ENCODE measurements around the gene EFCAB8.

Gene EFCAB8

GRCh38 chr20:32829311-32830005, 29.3 kb upstream of the EFCAB8 start:
- Histone ChIP-seq H3K27ac (ENCODE audit: low read depth, low read length) (no peak overlapping the region), H3K9me3 (ENCODE audit: control insufficient read depth, insufficient read depth, low read depth, low read length) (no peaks in the 10 kb centered on the region), H3K36me3 (ENCODE audit: control insufficient read depth, insufficient read depth, low read length) (peaks cover 60% of the 10 kb centered on the region), H3K9ac (ENCODE audit: low read length) (no peak overlapping the region), H3K27me3 (ENCODE audit: control insufficient read depth, insufficient read depth, low read length) (no peaks in the 10 kb centered on the region), H3K4me1 (ENCODE audit: control insufficient read depth, insufficient read depth, low read length) (no peaks in the 10 kb centered on the region), H3K4me3 (ENCODE audit: low read depth, low read length) (no peak overlapping the region)

DNA sequence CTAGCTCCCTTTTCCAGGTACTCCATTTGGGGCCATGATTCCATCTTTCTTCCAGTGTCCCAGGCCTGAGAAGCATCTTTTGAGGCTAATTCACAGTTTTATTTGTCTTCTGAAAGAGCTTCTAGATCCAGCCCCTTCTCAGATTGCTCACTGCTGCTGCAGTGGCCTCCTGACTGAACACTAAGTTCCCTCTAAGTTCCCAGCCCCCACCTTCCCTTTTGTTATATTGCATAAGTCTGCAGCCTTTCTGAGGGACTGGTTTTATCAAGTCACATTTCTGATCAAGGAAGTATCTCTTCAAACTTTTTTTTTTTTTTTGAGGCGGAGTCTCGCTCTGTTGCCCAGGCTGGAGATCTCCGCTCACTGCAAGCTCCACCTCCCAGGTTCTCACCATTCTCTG, 28.3 kb upstream of the EFCAB8 start:
- no peaks in the 10 kb centered on the region for H3K4me1 ChIP-seq (ENCODE audit: control insufficient read depth, insufficient read depth, low read length)
- no peak overlapping the region for H3K9ac ChIP-seq (ENCODE audit: low read length)
- H3K27ac ChIP-seq (ENCODE audit: low read depth, low read length) = no peak overlapping the region
- H3K27me3 ChIP-seq (ENCODE audit: control insufficient read depth, insufficient read depth, low read length) = no peaks in the 10 kb centered on the region
- peaks cover 68% of the 10 kb centered on the region for H3K36me3 ChIP-seq (ENCODE audit: control insufficient read depth, insufficient read depth, low read length)
- no peak overlapping the region for H3K4me3 ChIP-seq (ENCODE audit: low read depth, low read length)
- no peaks in the 10 kb centered on the region for H3K9me3 ChIP-seq (ENCODE audit: control insufficient read depth, insufficient read depth, low read depth, low read length)

DNA sequence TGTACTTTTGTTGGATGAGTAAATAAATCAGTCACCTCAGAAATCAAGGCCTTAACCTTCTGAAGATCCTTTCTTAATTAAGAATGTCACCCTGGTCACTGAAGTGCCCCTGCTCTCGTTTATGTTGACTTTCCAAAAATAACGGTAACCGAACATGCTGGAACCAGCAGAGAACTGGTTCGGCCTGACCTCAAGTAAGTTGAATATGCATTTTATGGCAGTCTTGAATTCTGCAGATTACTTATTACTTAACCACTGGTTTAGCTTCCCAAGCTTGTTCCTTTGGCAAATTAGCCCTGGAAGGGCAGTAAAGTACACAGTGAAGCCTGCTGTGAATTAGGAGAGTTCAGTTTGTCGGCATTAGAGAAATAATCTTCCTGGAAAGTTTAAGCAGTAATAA, 26.7 kb upstream of the EFCAB8 start:
- peaks cover 72% of the 10 kb centered on the region for H3K36me3 ChIP-seq (ENCODE audit: control insufficient read depth, insufficient read depth, low read length)
- no peaks in the 10 kb centered on the region for H3K4me1 ChIP-seq (ENCODE audit: control insufficient read depth, insufficient read depth, low read length)
- no peaks in the 10 kb centered on the region for H3K27me3 ChIP-seq (ENCODE audit: control insufficient read depth, insufficient read depth, low read length)
- no peaks in the 10 kb centered on the region for H3K9me3 ChIP-seq (ENCODE audit: control insufficient read depth, insufficient read depth, low read depth, low read length)
- H3K4me3 ChIP-seq (ENCODE audit: low read depth, low read length) = no peak overlapping the region
- H3K9ac ChIP-seq (ENCODE audit: low read length) = no peak overlapping the region
- no peak overlapping the region for H3K27ac ChIP-seq (ENCODE audit: low read depth, low read length)

DNA sequence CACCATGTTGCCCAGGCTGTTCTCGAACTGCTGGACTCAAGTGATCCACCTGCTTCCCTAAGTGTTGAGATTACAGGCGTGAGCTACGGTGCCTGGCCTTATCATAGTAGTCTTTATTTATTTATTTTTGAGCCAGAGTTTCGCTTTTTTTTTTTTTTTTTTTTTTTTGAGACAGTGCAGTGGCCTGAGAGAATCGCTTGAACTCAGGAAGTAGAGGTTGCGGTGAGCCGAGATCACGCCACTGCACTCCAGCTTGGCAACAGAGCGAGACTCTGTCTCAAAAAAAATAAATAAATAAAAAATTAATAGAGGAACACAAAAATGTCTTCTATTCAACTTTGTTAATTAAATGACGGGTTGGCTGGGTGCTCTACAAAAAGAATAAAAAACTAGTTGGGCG, 26.1 kb upstream of the EFCAB8 start:
- no peak overlapping the region for H3K4me3 ChIP-seq (ENCODE audit: low read depth, low read length)
- no peaks in the 10 kb centered on the region for H3K9me3 ChIP-seq (ENCODE audit: control insufficient read depth, insufficient read depth, low read depth, low read length)
- no peaks in the 10 kb centered on the region for H3K27me3 ChIP-seq (ENCODE audit: control insufficient read depth, insufficient read depth, low read length)
- no peak overlapping the region for H3K9ac ChIP-seq (ENCODE audit: low read length)
- H3K4me1 ChIP-seq (ENCODE audit: control insufficient read depth, insufficient read depth, low read length) = no peaks in the 10 kb centered on the region
- no peak overlapping the region for H3K27ac ChIP-seq (ENCODE audit: low read depth, low read length)
- peaks cover 73% of the 10 kb centered on the region for H3K36me3 ChIP-seq (ENCODE audit: control insufficient read depth, insufficient read depth, low read length)

DNA sequence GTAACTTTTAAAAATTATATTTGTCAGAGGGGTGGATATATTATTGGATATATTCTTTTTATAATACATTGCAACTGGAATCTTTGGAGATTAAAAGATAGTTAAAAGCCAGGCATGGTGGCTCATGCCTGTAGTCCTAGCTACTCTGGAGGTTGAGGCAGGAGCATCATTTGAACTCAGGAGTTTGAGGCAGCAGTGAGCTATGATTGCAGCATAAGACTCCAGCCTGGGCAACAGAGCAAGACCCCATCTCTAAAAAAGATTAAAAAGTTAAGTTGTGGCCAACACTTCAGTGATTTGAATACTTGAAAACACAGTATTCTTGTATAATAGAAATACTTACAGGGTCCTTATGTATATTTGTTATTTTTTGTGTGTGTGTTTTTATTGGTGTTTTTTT, 23.8 kb upstream of the EFCAB8 start:
- Histone ChIP-seq H3K36me3 (ENCODE audit: control insufficient read depth, insufficient read depth, low read length) (peaks cover 73% of the 10 kb centered on the region), H3K9ac (ENCODE audit: low read length) (no peak overlapping the region), H3K27ac (ENCODE audit: low read depth, low read length) (no peak overlapping the region), H3K4me1 (ENCODE audit: control insufficient read depth, insufficient read depth, low read length) (no peaks in the 10 kb centered on the region), H3K27me3 (ENCODE audit: control insufficient read depth, insufficient read depth, low read length) (no peaks in the 10 kb centered on the region), H3K9me3 (ENCODE audit: control insufficient read depth, insufficient read depth, low read depth, low read length) (no peaks in the 10 kb centered on the region), H3K4me3 (ENCODE audit: low read depth, low read length) (no peak overlapping the region)

GRCh38 chr20:32837157-32837556, 21.6 kb upstream of the EFCAB8 start:
- Histone ChIP-seq H3K9me3 (ENCODE audit: control insufficient read depth, insufficient read depth, low read depth, low read length) (no peaks in the 10 kb centered on the region), H3K27me3 (ENCODE audit: control insufficient read depth, insufficient read depth, low read length) (no peaks in the 10 kb centered on the region)

GRCh38 chr20:32839227-32839981, 19.3 kb upstream of the EFCAB8 start:
- peaks cover 84% of the 10 kb centered on the region for H3K36me3 ChIP-seq (ENCODE audit: control insufficient read depth, insufficient read depth, low read length)
- H3K27ac ChIP-seq (ENCODE audit: low read depth, low read length) = no peak overlapping the region
- H3K9ac ChIP-seq (ENCODE audit: low read length) = no peak overlapping the region
- no peaks in the 10 kb centered on the region for H3K27me3 ChIP-seq (ENCODE audit: control insufficient read depth, insufficient read depth, low read length)
- no peaks in the 10 kb centered on the region for H3K9me3 ChIP-seq (ENCODE audit: control insufficient read depth, insufficient read depth, low read depth, low read length)
- no peaks in the 10 kb centered on the region for H3K4me1 ChIP-seq (ENCODE audit: control insufficient read depth, insufficient read depth, low read length)
- no peak overlapping the region for H3K4me3 ChIP-seq (ENCODE audit: low read depth, low read length)

More at GRCh38 chr20:32837157-32837556, 21.6 kb upstream of the EFCAB8 start:
- no peak overlapping the region for H3K9ac ChIP-seq (ENCODE audit: low read length)
- no peak overlapping the region for H3K27ac ChIP-seq (ENCODE audit: low read depth, low read length)
- H3K36me3 ChIP-seq (ENCODE audit: control insufficient read depth, insufficient read depth, low read length) = peaks cover 80% of the 10 kb centered on the region
- no peak overlapping the region for H3K4me3 ChIP-seq (ENCODE audit: low read depth, low read length)
- no peaks in the 10 kb centered on the region for H3K4me1 ChIP-seq (ENCODE audit: control insufficient read depth, insufficient read depth, low read length)

DNA sequence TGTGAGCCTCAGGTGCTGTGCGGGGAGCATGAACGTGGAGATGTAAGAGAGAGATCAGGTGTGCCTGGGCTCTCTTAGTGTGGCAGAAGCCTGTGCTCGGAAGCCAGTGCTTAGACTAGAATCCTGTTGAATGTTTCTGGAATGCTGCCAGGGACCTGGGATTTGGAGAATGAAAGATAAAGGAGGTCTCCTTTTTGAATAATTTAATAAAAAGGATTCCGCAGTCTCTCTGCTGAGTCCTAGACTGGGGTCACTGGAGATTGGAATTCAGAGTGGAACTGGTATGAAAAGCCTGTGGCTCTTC, 18.8 kb upstream of the EFCAB8 start:
- Histone ChIP-seq H3K36me3 (ENCODE audit: control insufficient read depth, insufficient read depth, low read length) (peaks cover 84% of the 10 kb centered on the region), H3K4me1 (ENCODE audit: control insufficient read depth, insufficient read depth, low read length) (no peaks in the 10 kb centered on the region), H3K27me3 (ENCODE audit: control insufficient read depth, insufficient read depth, low read length) (no peaks in the 10 kb centered on the region), H3K27ac (ENCODE audit: low read depth, low read length) (no peak overlapping the region), H3K9me3 (ENCODE audit: control insufficient read depth, insufficient read depth, low read depth, low read length) (no peaks in the 10 kb centered on the region), H3K4me3 (ENCODE audit: low read depth, low read length) (no peak overlapping the region), H3K9ac (ENCODE audit: low read length) (no peak overlapping the region)

GRCh38 chr20:32841174-32841573, 17.5 kb upstream of the EFCAB8 start:
- H3K27me3 ChIP-seq (ENCODE audit: control insufficient read depth, insufficient read depth, low read length) = no peaks in the 10 kb centered on the region
- no peaks in the 10 kb centered on the region for H3K9me3 ChIP-seq (ENCODE audit: control insufficient read depth, insufficient read depth, low read depth, low read length)
- no peak overlapping the region for H3K4me3 ChIP-seq (ENCODE audit: low read depth, low read length)
- no peaks in the 10 kb centered on the region for H3K4me1 ChIP-seq (ENCODE audit: control insufficient read depth, insufficient read depth, low read length)
- no peak overlapping the region for H3K27ac ChIP-seq (ENCODE audit: low read depth, low read length)
- H3K36me3 ChIP-seq (ENCODE audit: control insufficient read depth, insufficient read depth, low read length) = peaks cover 83% of the 10 kb centered on the region
- H3K9ac ChIP-seq (ENCODE audit: low read length) = no peak overlapping the region

DNA sequence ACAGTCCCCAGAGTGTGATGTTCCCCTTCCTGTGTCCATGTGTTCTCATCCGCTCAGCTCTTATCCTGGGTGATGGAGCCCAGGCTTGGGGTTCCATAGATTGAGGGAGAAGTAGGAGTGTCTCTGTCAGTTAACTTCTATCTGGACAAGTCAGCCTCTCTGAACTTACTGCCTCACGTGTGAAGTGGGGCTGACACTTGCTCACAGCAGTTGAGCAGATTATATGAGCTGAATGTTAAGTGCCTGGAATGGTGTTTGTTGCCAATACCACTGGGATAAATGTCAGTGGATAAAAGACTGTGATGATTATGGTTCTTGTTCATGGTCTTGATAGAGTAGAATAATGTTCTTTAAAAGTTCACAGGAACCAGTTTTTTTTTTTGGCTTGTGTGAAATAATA, 17.1 kb upstream of the EFCAB8 start:
- Histone ChIP-seq H3K4me3 (ENCODE audit: low read depth, low read length) (no peak overlapping the region), H3K4me1 (ENCODE audit: control insufficient read depth, insufficient read depth, low read length) (no peaks in the 10 kb centered on the region), H3K9me3 (ENCODE audit: control insufficient read depth, insufficient read depth, low read depth, low read length) (no peaks in the 10 kb centered on the region), H3K9ac (ENCODE audit: low read length) (no peak overlapping the region), H3K36me3 (ENCODE audit: control insufficient read depth, insufficient read depth, low read length) (peaks cover 83% of the 10 kb centered on the region), H3K27ac (ENCODE audit: low read depth, low read length) (no peak overlapping the region), H3K27me3 (ENCODE audit: control insufficient read depth, insufficient read depth, low read length) (no peaks in the 10 kb centered on the region)

DNA sequence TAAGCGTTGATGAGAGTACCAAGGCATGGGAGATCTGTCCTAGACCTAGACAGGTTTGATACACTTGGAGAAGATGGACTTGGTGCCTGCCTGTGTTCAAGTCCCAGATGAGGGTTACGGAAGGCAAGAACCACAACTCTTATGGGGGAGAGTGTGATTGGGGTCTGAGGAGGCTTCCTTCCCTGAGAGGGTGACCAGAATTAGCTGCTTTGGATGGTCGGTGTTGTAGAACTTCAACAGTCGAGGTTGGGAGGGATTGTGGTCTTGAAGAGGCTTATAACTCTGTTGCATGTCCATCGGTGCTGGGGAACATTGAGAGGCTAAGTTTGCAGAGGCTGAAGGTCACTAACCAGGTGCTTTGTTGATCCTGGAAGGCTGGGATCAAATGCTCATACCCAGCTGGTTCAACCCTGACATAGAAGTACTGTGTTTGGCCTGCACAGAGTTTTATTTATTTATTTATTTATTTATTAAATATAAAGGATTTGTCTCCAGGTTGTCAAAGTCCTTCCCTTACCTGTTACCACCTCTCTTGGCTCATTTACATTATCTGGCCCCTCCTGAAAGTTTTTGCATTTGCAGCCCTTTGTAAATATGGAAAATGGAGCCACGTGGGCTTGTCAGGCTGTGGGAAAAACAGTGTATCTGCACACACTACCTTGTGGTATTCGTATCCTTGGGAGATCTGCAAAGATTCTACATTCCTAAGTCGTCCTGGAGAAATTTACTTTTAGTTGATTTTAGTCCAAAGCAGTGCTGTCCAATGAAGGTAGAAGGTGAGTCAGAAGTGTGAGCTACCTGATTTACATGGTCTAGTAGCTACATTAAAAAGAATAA, 15.8 kb upstream of the EFCAB8 start:
- Histone ChIP-seq H3K27ac (ENCODE audit: low read depth, low read length) (no peak overlapping the region), H3K9ac (ENCODE audit: low read length) (no peak overlapping the region), H3K4me3 (ENCODE audit: low read depth, low read length) (no peak overlapping the region), H3K27me3 (ENCODE audit: control insufficient read depth, insufficient read depth, low read length) (no peaks in the 10 kb centered on the region), H3K9me3 (ENCODE audit: control insufficient read depth, insufficient read depth, low read depth, low read length) (no peaks in the 10 kb centered on the region), H3K36me3 (ENCODE audit: control insufficient read depth, insufficient read depth, low read length) (peaks cover 83% of the 10 kb centered on the region), H3K4me1 (ENCODE audit: control insufficient read depth, insufficient read depth, low read length) (no peaks in the 10 kb centered on the region)

Measured in HUES6 (cell line).